GM19463 (cell line): ENCODE results near the gene MEF2A.

ENCODE experiments used
- ATAC-seq: cut with Tn5 transposase; IDR thresholded peaks from one replicate; pipeline ENCODE4 v1.9.1; 2021; ENCODE audit warnings: mild to moderate bottlenecking, moderate library complexity; ENCODE audit not compliant: unreplicated experiment

Gene MEF2A

GRCh38 chr15:99604865-99605264, 39.1 kb downstream of the MEF2A start:
- ATAC-seq = no peak

- no peak for ATAC-seq
These were observed 39.7 kb downstream of the MEF2A start for GRCh38 chr15:99605490-99605931.

- no peak for ATAC-seq
These were observed 40.2 kb downstream of the MEF2A start for GRCh38 chr15:99605990-99606389.

GRCh38 chr15:99606646-99607045, 40.9 kb downstream of the MEF2A start:
- peak; percentile 47 for ATAC-seq

GRCh38 chr15:99613481-99613880, 47.7 kb downstream of the MEF2A start:
- ATAC-seq = no peak

- no peak for ATAC-seq
These were observed 48.3 kb downstream of the MEF2A start for GRCh38 chr15:99613887-99614647.

- peak; percentile 59 for ATAC-seq
These were observed 49.0 kb downstream of the MEF2A start for GRCh38 chr15:99614749-99615288.

- no peak for ATAC-seq
These were observed 49.7 kb downstream of the MEF2A start for GRCh38 chr15:99615460-99615859.

- no peak for ATAC-seq
These were observed 50.3 kb downstream of the MEF2A start for GRCh38 chr15:99616129-99616528.

- ATAC-seq = no peak
These were observed 51.1 kb downstream of the MEF2A start for GRCh38 chr15:99616773-99617342.

GRCh38 chr15:99618941-99619411, 53.2 kb downstream of the MEF2A start:
- ATAC-seq = no peak

- no peak for ATAC-seq
These were observed 53.9 kb downstream of the MEF2A start for GRCh38 chr15:99619712-99620111.

GRCh38 chr15:99620178-99620577, 54.4 kb downstream of the MEF2A start:
- no peak for ATAC-seq

- no peak for ATAC-seq
These were observed 56.0 kb downstream of the MEF2A start for GRCh38 chr15:99621767-99622166.

GRCh38 chr15:99628374-99629001, 62.7 kb downstream of the MEF2A start:
- ATAC-seq = no peak

- ATAC-seq = no peak
These were observed 64.9 kb downstream of the MEF2A start for GRCh38 chr15:99630607-99631131.

- ATAC-seq = peak; percentile 91
These were observed 65.5 kb downstream of the MEF2A start for GRCh38 chr15:99631255-99631654.

- no peak for ATAC-seq
These were observed 66.7 kb downstream of the MEF2A start for GRCh38 chr15:99632521-99632920.

GRCh38 chr15:99633655-99634054, 67.9 kb downstream of the MEF2A start:
- ATAC-seq = no peak

- ATAC-seq = no peak
These were observed 68.8 kb downstream of the MEF2A start for GRCh38 chr15:99634576-99634975.

GRCh38 chr15:99635145-99635544, 69.4 kb downstream of the MEF2A start:
- ATAC-seq = no peak
